ENCODE data around the gene G6PD. TPM values are rescaled to one million over a fixed set of nuclear protein-coding genes. Genes with fewer than 3 reads are reported as not detected.
"Not testable (repeated sequence)": the region's sequence is repeated elsewhere in the genome, so short reads cannot be mapped to it uniquely, and the experiment has no call there.

The G6PD gene
- total and polyA plus RNA-seq, 7 donors: 3.2 to 9.1 (median 6.7) TPM

- ATAC-seq: no peak
- intact Hi-C loops (cut with DNase I): no loop called here
Measured at GRCh38 chrX:154592505-154592904, 45.9 kb upstream of the G6PD start.

GRCh38 chrX:154590415-154590814 lies 43.8 kb upstream of the G6PD start:
- intact Hi-C loops (cut with DNase I); ATAC-seq; H3K4me3 ChIP-seq; H3K27ac ChIP-seq; DNase-seq; H3K4me1 ChIP-seq; H3K9me3 ChIP-seq; H3K36me3 ChIP-seq (ENCODE audit: insufficient read depth in 1 of 2, low read depth in 1 of 2): not testable (repeated sequence)
- H3K27me3 ChIP-seq (ENCODE audit: insufficient read depth in 3 of 3, low read length in 2 of 3): peaks cover 0 to 18% (median 0%) of the 10 kb centered on the region in 3 donors
- no CpG with 5 or more reads among the region's 13 CpGs for WGBS, 3 donors

More at GRCh38 chrX:154592505-154592904, 45.9 kb upstream of the G6PD start:
- TF ChIP-seq, protein P1, sequence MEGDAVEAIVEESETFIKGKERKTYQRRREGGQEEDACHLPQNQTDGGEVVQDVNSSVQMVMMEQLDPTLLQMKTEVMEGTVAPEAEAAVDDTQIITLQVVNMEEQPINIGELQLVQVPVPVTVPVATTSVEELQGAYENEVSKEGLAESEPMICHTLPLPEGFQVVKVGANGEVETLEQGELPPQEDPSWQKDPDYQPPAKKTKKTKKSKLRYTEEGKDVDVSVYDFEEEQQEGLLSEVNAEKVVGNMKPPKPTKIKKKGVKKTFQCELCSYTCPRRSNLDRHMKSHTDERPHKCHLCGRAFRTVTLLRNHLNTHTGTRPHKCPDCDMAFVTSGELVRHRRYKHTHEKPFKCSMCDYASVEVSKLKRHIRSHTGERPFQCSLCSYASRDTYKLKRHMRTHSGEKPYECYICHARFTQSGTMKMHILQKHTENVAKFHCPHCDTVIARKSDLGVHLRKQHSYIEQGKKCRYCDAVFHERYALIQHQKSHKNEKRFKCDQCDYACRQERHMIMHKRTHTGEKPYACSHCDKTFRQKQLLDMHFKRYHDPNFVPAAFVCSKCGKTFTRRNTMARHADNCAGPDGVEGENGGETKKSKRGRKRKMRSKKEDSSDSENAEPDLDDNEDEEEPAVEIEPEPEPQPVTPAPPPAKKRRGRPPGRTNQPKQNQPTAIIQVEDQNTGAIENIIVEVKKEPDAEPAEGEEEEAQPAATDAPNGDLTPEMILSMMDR (IDR thresholded peaks at IDR 0.05): no peak
- Histone ChIP-seq H3K27ac (no peak overlapping the region), H3K4me1 (no peaks in the 10 kb centered on the region), H3K36me3 (ENCODE audit: insufficient read depth in 1 of 2, low read depth in 1 of 2) (no peaks in the 10 kb centered on the region), H3K27me3 (ENCODE audit: insufficient read depth in 3 of 3, low read length in 2 of 3) (peaks cover 0 to 18% (median 0%) of the 10 kb centered on the region in 3 donors), H3K4me3 (no peak overlapping the region), H3K9me3 (no peaks in the 10 kb centered on the region)
- WGBS, 3 donors: 84 to 89% (median 85%) methylated on average over 5 of the region's 5 CpGs
- DNase-seq: no peak

DNA sequence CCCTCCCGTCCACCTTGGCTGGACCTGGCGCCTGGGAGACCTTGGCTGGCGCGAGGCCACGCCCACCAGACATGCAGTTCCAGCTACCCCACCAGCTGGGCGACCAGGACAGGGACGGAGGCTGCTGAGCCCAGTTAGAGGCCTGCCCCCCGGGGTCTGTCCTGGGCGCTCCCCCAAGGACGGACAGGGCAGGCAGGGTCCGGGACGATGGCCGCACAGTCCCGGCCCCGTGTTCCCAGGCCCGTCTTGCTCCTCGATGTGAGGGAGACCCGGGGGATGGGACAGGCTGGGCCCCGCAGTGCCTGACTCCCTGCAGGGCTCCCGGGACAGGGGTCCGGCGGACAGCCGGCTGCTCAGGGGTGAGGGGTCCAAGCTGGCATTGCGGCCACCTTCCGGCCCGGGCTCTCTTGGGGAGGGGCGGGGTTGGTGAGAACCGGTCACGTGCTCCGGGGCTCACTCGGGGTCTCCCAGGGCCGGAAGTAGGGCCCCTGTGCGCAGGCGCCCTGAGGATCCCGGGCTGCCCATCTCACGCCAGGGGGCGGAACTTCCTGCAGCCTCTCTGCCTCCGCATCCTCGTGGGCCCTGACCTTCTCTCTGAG lies 38.0 kb upstream of the G6PD start, which contains the start of gene CTAG1A:
TSS of gene CTAG1A (plus strand) at position 549 of the 599 bp plus-strand sequence. CDS start 74 bp downstream, outside the sequence.
- WGBS, 3 donors: no CpG with 5 or more reads among the region's 39 CpGs

DNA sequence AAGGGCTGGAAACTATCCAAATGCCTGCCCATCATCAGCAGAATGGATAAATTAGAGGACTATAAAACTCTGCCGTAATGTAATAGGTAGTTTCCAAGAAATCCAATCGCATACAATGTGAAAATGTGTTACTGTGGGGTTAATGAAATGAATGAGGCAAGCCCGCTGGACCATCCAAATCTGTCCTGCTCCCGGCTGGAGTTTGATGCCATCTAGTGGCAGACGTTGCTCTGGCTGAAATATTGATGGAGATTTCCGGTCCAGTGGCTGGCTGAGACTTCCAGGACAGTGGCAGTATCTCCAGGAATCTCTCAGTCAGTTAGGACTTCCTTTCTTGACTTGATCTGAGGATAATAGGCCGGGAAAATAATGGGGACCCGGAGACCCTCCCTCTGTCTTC lies 36.3 kb upstream of the G6PD start:
- H3K4me3 ChIP-seq; H3K27me3 ChIP-seq (ENCODE audit: insufficient read depth in 3 of 3, low read length in 2 of 3); H3K9me3 ChIP-seq; intact Hi-C loops (cut with DNase I); H3K27ac ChIP-seq; DNase-seq; H3K4me1 ChIP-seq; H3K36me3 ChIP-seq (ENCODE audit: insufficient read depth in 1 of 2, low read depth in 1 of 2): not testable (repeated sequence)
- no CpG with 5 or more reads among the region's 8 CpGs for WGBS, 3 donors
- peak in 3 of 4 donors; percentile 40 to 64 (median 42) for ATAC-seq

More for the DNA sequence above, 38.0 kb upstream of the G6PD start, which contains the start of gene CTAG1A:
- H3K36me3 ChIP-seq (ENCODE audit: insufficient read depth in 1 of 2, low read depth in 1 of 2); H3K4me3 ChIP-seq; H3K27ac ChIP-seq; H3K9me3 ChIP-seq; intact Hi-C loops (cut with DNase I); H3K27me3 ChIP-seq (ENCODE audit: insufficient read depth in 3 of 3, low read length in 2 of 3); ATAC-seq; H3K4me1 ChIP-seq; DNase-seq: not testable (repeated sequence)

GRCh38 chrX:154575076-154575475 lies 28.4 kb upstream of the G6PD start:
- H3K4me1 ChIP-seq; H3K27ac ChIP-seq; H3K27me3 ChIP-seq (ENCODE audit: insufficient read depth in 3 of 3, low read length in 2 of 3); DNase-seq; H3K4me3 ChIP-seq; intact Hi-C loops (cut with DNase I); H3K36me3 ChIP-seq (ENCODE audit: insufficient read depth in 1 of 2, low read depth in 1 of 2); H3K9me3 ChIP-seq: not testable (repeated sequence)
- peak in 3 of 4 donors; percentile 53 to 61 (median 60) for ATAC-seq
- WGBS, 3 donors: no CpG with 5 or more reads among the region's 5 CpGs

- DNase-seq; intact Hi-C loops (cut with DNase I); H3K27me3 ChIP-seq (ENCODE audit: insufficient read depth in 3 of 3, low read length in 2 of 3); ATAC-seq; H3K27ac ChIP-seq; H3K4me3 ChIP-seq; H3K36me3 ChIP-seq (ENCODE audit: insufficient read depth in 1 of 2, low read depth in 1 of 2); H3K9me3 ChIP-seq; H3K4me1 ChIP-seq: not testable (repeated sequence)
- WGBS, 3 donors: no CpG with 5 or more reads among the region's 10 CpGs
Measured at GRCh38 chrX:154573061-154573460, 26.4 kb upstream of the G6PD start.

GRCh38 chrX:154570361-154570760 lies 23.7 kb upstream of the G6PD start:
- DNase-seq; H3K4me1 ChIP-seq; H3K9me3 ChIP-seq; H3K36me3 ChIP-seq (ENCODE audit: insufficient read depth in 1 of 2, low read depth in 1 of 2); ATAC-seq; H3K27me3 ChIP-seq (ENCODE audit: insufficient read depth in 3 of 3, low read length in 2 of 3); intact Hi-C loops (cut with DNase I); H3K27ac ChIP-seq; H3K4me3 ChIP-seq: not testable (repeated sequence)
- WGBS, 3 donors: no CpG with 5 or more reads among the region's 11 CpGs

DNA sequence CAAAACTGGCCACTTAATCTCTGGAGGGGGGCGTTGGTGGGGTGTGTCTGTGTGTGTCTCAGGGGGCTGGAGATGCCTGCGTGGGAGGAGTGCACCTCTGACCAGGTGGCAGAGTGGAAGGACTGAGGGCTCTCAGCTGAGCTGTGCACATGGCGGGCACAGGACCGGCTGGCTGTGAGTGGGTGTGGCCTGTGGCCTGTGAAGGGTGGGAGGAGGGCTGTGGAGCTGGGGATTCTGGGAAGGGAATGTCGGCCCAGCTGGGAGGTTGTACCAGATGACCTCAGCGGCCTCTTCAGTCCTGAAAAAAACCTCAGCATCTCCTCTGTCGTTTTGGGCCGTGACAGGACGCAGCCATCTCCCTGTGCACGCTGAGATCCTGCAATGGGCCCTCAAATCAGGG lies 15.6 kb upstream of the G6PD start:
- H3K27ac ChIP-seq; intact Hi-C loops (cut with DNase I); H3K4me1 ChIP-seq; H3K9me3 ChIP-seq; DNase-seq; H3K36me3 ChIP-seq (ENCODE audit: insufficient read depth in 1 of 2, low read depth in 1 of 2); H3K27me3 ChIP-seq (ENCODE audit: insufficient read depth in 3 of 3, low read length in 2 of 3); H3K4me3 ChIP-seq: not testable (repeated sequence)
- peak; percentile 47 to 81 (median 57) for ATAC-seq
- WGBS, 3 donors: no CpG with 5 or more reads among the region's 10 CpGs

DNA sequence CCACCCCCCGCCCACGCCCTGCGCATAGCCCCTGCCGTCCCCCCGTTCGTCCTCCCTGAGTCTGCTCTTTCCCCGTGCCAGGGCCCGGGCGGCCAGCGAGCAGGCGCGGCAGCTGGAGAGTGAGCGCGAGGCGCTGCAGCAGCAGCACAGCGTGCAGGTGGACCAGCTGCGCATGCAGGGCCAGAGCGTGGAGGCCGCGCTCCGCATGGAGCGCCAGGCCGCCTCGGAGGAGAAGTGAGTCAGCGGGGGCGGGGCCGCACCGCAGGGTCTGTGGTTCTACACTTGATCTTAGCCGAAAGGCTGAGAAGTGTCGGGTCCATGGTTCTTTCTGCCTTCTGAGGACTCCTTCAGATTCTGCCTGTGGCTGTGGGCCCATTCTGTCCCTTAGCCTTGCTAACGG lies 13.7 kb upstream of the G6PD start:
- H3K36me3 ChIP-seq (ENCODE audit: insufficient read depth in 1 of 2, low read depth in 1 of 2); H3K27ac ChIP-seq; DNase-seq; ATAC-seq; intact Hi-C loops (cut with DNase I); H3K4me1 ChIP-seq; H3K27me3 ChIP-seq (ENCODE audit: insufficient read depth in 3 of 3, low read length in 2 of 3); H3K9me3 ChIP-seq; H3K4me3 ChIP-seq: not testable (repeated sequence)
- WGBS, 3 donors: 60 to 80% (median 64%) methylated on average over 8 to 12 of the region's 31 CpGs

DNA sequence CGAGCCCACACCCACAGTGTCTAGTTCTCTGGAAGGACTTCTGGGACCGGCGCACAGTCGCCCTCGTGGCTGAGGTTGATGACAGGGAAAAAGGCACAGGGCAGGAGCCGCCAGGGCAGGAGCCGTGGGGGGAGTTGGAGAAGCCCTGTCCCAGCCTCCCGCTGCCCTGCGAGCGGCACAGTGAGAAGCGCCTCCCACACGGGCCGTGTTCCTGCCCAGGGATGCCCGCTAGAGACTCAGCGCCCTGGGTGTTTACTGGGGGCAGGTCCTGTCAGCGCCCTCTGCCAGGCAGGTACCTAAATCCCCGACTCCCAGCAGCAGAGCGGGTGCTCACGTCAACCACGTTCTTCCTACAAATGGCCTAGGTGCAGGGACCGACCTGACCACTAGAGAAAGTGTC lies 12.2 kb upstream of the G6PD start:
- H3K4me3 ChIP-seq; H3K4me1 ChIP-seq; H3K27ac ChIP-seq; H3K27me3 ChIP-seq (ENCODE audit: insufficient read depth in 3 of 3, low read length in 2 of 3); ATAC-seq; H3K36me3 ChIP-seq (ENCODE audit: insufficient read depth in 1 of 2, low read depth in 1 of 2); DNase-seq; intact Hi-C loops (cut with DNase I); H3K9me3 ChIP-seq: not testable (repeated sequence)
- WGBS, 3 donors: 94 to 100% methylated on average over 1 to 8 of the region's 21 CpGs; no CpG with 5 or more reads in 1 of the 3 donors
